Measurements from ENCODE around the gene MUCL3.
"Not testable (repeated sequence)": the region's sequence is repeated elsewhere in the genome, so short reads cannot be mapped to it uniquely, and the experiment has no call there.

MUCL3 gene

GRCh38 chr6:30908700-30909099, 32.1 kb upstream of the MUCL3 start:
- H3K4me3 ChIP-seq (ENCODE audit: low read depth, low read length), result peak overlapping the region; percentile 99
- TF ChIP-seq CTCF (IDR thresholded peaks at IDR 0.05; ENCODE audit: low read depth, low read length, missing control alignments), result no peak
- in situ Hi-C loops (cut with HindIII; ENCODE audit: low sequenced_read_pairs), result no loop called here
- no peak for DNase-seq (ENCODE audit: low read depth)

GRCh38 chr6:30910473-30910872, 30.3 kb upstream of the MUCL3 start:
- DNase-seq (ENCODE audit: low read depth); in situ Hi-C loops (cut with HindIII; ENCODE audit: low sequenced_read_pairs); H3K4me3 ChIP-seq (ENCODE audit: low read depth, low read length): not testable (repeated sequence)

DNA sequence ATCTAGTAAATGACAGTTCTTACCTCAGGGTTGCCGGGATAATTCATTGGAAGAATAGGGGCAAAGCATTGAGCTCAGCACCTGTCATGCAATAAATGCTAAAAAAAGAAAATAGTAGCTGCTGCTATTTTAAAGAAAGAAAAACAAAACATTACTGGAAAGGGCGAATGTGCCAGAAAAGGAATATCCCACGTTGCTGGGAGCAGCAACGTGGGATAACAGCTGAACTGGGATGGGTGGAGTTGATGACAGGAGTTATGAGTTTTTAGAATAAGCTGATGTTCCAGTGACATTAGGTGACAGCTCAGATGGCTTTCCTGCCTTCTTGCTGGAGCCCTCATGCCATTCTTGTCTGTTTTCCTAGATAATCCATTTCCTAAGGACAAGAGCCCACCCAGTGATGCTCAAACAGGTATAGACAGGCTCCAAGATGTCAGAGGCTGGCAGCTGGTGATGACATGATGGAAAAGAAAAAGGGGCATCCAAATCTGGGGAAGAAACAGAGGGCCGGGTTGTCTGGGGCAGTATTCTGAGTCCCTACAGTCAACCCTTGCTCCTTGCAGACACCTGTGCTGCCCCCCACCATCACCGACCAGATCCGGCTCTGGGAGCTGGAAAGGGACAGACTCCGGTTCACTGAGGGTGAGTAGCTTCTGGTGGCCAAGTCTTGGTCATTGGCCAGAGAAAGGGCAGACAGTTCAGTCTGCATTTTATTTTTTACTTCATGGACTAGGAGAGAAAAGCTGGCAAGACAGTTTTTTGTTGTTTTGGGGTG, 27.8 kb upstream of the MUCL3 start:
- in situ Hi-C loops (cut with HindIII; ENCODE audit: low sequenced_read_pairs), result no loop called here
- no peak for TF ChIP-seq CTCF (IDR thresholded peaks at IDR 0.05; ENCODE audit: low read depth, low read length, missing control alignments)
- no peak for DNase-seq (ENCODE audit: low read depth)
- H3K4me3 ChIP-seq (ENCODE audit: low read depth, low read length), result no peak overlapping the region

DNA sequence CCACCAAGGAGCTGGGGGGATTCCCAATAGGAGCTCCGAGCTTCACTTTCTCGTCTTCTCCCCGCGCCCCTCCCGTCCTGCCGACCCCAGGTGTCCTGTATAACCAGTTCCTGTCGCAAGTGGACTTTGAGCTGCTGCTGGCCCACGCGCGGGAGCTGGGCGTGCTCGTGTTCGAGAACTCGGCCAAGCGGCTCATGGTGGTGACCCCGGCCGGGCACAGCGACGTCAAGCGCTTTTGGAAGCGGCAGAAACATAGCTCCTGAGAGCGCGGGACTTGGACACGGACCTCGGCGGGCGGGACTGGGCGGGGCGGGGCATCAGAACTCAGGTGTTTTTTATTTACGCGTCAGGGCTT, 27.1 kb upstream of the MUCL3 start:
- DNase-seq (ENCODE audit: low read depth), result no peak
- H3K4me3 ChIP-seq (ENCODE audit: low read depth, low read length), result peak overlapping the region; percentile 55
- in situ Hi-C loops (cut with HindIII; ENCODE audit: low sequenced_read_pairs), result no loop called here
- no peak for TF ChIP-seq CTCF (IDR thresholded peaks at IDR 0.05; ENCODE audit: low read depth, low read length, missing control alignments)

- DNase-seq (ENCODE audit: low read depth), result peak; percentile 36
- in situ Hi-C loops (cut with HindIII; ENCODE audit: low sequenced_read_pairs), result no loop called here
- TF ChIP-seq CTCF (IDR thresholded peaks at IDR 0.05; ENCODE audit: low read depth, low read length, missing control alignments), result peak; percentile 38
- peak within 1 kb of the TSS; percentile 55 for H3K4me3 ChIP-seq (ENCODE audit: low read depth, low read length)
Measured at GRCh38 chr6:30914076-30914853, 26.5 kb upstream of the MUCL3 start, which contains the start of gene VARS2. TSS of gene VARS2 (plus strand) at chr6:30914238. CDS start at chr6:30914837, 599 bp downstream.

DNA sequence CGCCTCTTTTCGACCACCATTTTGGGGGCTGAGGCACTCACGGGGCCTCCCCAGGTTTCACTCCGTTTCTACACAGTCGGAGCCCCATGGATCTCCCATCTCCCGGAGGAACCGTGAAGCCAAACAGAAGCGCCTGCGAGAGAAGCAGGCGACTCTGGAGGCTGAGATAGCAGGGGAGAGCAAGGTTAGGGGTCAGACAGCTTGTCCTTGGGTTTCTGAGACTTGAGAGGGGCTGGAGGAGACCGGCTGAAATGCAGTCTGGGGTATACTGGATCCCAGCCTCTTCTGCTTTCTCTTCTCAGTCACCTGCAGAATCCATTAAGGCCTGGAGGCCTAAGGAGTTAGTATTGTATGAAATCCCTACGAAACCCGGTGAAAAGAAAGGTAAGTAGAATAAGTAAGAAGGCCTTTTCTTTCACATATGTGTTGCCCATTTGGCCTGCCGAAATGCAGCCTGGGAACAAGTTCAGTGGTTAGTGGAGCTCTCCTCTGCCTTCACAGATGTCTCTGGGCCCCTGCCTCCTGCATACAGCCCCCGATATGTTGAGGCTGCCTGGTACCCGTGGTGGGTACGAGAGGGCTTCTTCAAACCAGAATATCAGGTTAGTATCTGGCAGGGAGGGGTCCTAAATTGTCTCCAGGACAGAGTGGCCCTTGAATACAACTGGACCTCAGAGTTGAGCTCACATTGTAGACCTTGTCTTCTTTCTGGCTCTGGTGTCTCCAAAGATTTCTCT, 25.8 kb upstream of the MUCL3 start:
- no peak for TF ChIP-seq CTCF (IDR thresholded peaks at IDR 0.05; ENCODE audit: low read depth, low read length, missing control alignments)
- peak overlapping the region; percentile 55 for H3K4me3 ChIP-seq (ENCODE audit: low read depth, low read length)
- DNase-seq (ENCODE audit: low read depth), result no peak
- in situ Hi-C loops (cut with HindIII; ENCODE audit: low sequenced_read_pairs), result loop anchor here (5.0 kb wide), 1 partner anchor 157 kb away; no protein-coding TSS in a partner anchor
